GM12873 (cell line): Measurements from ENCODE around the gene MRPS15.

Experiments
- TF ChIP-seq, protein P1 (sequence below): IDR thresholded peaks from 2 replicates; pipeline ENCODE4 v1.5.1; 2012; ENCODE audit warnings: low read depth, mild to moderate bottlenecking, moderate library complexity, low read length, control low read depth; ENCODE audit not compliant: insufficient read depth; ENCODE audit errors: missing control alignments

MRPS15 gene

GRCh38 chr1:36440646-36441045, 23.5 kb downstream of the MRPS15 start:
- TF ChIP-seq, protein P1, sequence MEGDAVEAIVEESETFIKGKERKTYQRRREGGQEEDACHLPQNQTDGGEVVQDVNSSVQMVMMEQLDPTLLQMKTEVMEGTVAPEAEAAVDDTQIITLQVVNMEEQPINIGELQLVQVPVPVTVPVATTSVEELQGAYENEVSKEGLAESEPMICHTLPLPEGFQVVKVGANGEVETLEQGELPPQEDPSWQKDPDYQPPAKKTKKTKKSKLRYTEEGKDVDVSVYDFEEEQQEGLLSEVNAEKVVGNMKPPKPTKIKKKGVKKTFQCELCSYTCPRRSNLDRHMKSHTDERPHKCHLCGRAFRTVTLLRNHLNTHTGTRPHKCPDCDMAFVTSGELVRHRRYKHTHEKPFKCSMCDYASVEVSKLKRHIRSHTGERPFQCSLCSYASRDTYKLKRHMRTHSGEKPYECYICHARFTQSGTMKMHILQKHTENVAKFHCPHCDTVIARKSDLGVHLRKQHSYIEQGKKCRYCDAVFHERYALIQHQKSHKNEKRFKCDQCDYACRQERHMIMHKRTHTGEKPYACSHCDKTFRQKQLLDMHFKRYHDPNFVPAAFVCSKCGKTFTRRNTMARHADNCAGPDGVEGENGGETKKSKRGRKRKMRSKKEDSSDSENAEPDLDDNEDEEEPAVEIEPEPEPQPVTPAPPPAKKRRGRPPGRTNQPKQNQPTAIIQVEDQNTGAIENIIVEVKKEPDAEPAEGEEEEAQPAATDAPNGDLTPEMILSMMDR: no peak

GRCh38 chr1:36440044-36440443, 24.1 kb downstream of the MRPS15 start:
- TF ChIP-seq, protein P1: no peak

- TF ChIP-seq, protein P1: no peak
Observed at GRCh38 chr1:36438715-36439114, 25.5 kb downstream of the MRPS15 start.

GRCh38 chr1:36436821-36437220, 27.4 kb downstream of the MRPS15 start:
- TF ChIP-seq, protein P1: no peak

DNA sequence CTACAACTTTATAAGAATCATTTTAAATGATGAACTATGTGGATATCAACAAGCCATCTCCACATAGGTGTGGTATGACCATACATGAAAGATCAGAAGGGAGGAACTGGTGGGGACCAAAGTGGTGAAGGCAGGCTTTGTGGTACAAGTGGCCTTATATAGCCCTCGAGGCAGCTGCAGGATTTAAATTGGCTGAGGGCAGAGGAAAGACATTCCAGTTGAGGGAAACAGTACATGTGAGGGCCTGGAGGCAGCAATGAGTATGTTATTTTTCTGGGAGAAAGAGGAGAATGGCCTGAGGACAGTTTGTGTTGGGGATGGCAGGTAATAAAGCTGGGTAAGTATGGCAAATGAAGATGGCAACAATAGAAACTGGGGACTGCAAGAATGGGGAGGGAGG, 31.1 kb downstream of the MRPS15 start:
- TF ChIP-seq, protein P1: no peak

DNA sequence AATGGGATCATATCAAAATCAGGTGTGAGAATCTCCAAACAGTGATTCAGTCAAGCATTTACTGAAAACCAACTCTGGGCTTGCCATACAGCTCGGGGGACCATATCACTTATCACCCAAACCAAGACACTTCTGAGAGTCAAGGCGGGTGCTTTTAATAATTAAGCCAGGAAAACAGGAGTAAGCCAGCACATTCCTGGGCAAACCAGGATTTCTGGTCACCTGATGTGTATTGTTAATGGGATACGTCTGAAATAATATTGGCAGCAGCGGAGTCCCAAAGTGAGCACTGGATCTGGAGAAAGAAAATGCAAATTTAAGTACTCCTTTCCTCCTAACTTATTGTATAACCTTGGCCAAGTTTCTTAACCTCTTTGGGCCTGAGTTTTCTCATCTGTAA, 31.6 kb downstream of the MRPS15 start:
- TF ChIP-seq, protein P1: no peak

GRCh38 chr1:36425791-36426190, 38.4 kb downstream of the MRPS15 start:
- TF ChIP-seq, protein P1: no peak
